ENCODE results near the gene PLXNA2. TPM values are rescaled to one million over a fixed set of nuclear protein-coding genes. Genes with fewer than 3 reads are reported as not detected.

The PLXNA2 gene
- total RNA-seq, 4 donors from 2014 or later, result 17.2 to 29.7 (median 24.6) TPM

GRCh38 chr1:208166340-208167138 is 77.6 kb downstream of the PLXNA2 start:
- Histone ChIP-seq H3K27ac (no peak overlapping the region), H3K4me1 (peaks cover 0 to 15% (median 0%) of the 10 kb centered on the region in 4 donors), H3K27me3 (no peaks in the 10 kb centered on the region), H3K9me3 (no peaks in the 10 kb centered on the region), H3K4me3 (no peak overlapping the region), H3K36me3 (no peaks in the 10 kb centered on the region)
- 86 to 90% methylated on average over 4 of the region's 4 CpGs for WGBS, 2 donors
- TF ChIP-seq CTCF (IDR thresholded peaks at IDR 0.05), result no peak
- no peak for TF ChIP-seq EP300 (IDR thresholded peaks at IDR 0.05)
- TF ChIP-seq POLR2A (IDR thresholded peaks at IDR 0.05), result no peak
- no peak for DNase-seq (ENCODE audit: low spot score in 2 of 2)

GRCh38 chr1:208165659-208166058 is 78.5 kb downstream of the PLXNA2 start:
- no peak overlapping the region for H3K4me3 ChIP-seq
- H3K27me3 ChIP-seq, result no peaks in the 10 kb centered on the region
- peaks cover 0 to 21% (median 0%) of the 10 kb centered on the region in 4 donors for H3K4me1 ChIP-seq
- TF ChIP-seq POLR2A (IDR thresholded peaks at IDR 0.05) (no peak), CTCF (IDR thresholded peaks at IDR 0.05) (no peak), EP300 (IDR thresholded peaks at IDR 0.05) (no peak)
- H3K27ac ChIP-seq, result no peak overlapping the region
- no peak for DNase-seq (ENCODE audit: low spot score in 2 of 2)
- 86 to 87% methylated on average over 6 of the region's 6 CpGs for WGBS, 2 donors
- H3K9me3 ChIP-seq, result no peaks in the 10 kb centered on the region
- H3K36me3 ChIP-seq, result no peaks in the 10 kb centered on the region

- Histone ChIP-seq H3K36me3 (no peaks in the 10 kb centered on the region), H3K4me1 (peaks cover 0 to 28% (median 2%) of the 10 kb centered on the region in 4 donors), H3K4me3 (no peak overlapping the region), H3K27ac (no peak overlapping the region), H3K9me3 (no peaks in the 10 kb centered on the region), H3K27me3 (no peaks in the 10 kb centered on the region)
- no peak for TF ChIP-seq POLR2A (IDR thresholded peaks at IDR 0.05)
- no peak for TF ChIP-seq EP300 (IDR thresholded peaks at IDR 0.05)
- TF ChIP-seq CTCF (IDR thresholded peaks at IDR 0.05), result no peak
- 58 to 74% methylated on average over 12 of the region's 12 CpGs for WGBS, 2 donors
- DNase-seq (ENCODE audit: low spot score in 2 of 2), result no peak
Measured at GRCh38 chr1:208164609-208165008, 79.6 kb downstream of the PLXNA2 start.

- WGBS, 2 donors, result 61 to 93% methylated on average over 1 of the region's 1 CpG
- DNase-seq (ENCODE audit: low spot score in 2 of 2), result no peak
- H3K9me3 ChIP-seq, result no peaks in the 10 kb centered on the region
- H3K4me1 ChIP-seq, result peaks cover 0 to 39% (median 6%) of the 10 kb centered on the region in 4 donors
- TF ChIP-seq EP300 (IDR thresholded peaks at IDR 0.05), result no peak
- no peak for TF ChIP-seq CTCF (IDR thresholded peaks at IDR 0.05)
- H3K4me3 ChIP-seq, result no peak overlapping the region
- no peak overlapping the region for H3K27ac ChIP-seq
- H3K27me3 ChIP-seq, result no peaks in the 10 kb centered on the region
- H3K36me3 ChIP-seq, result no peaks in the 10 kb centered on the region
Measured at GRCh38 chr1:208163539-208163938, 80.6 kb downstream of the PLXNA2 start.

- WGBS, 2 donors, result 94 to 96% methylated on average over 1 of the region's 1 CpG
- no peak for TF ChIP-seq EP300 (IDR thresholded peaks at IDR 0.05)
- TF ChIP-seq CTCF (IDR thresholded peaks at IDR 0.05), result no peak
- no peak for TF ChIP-seq POLR2A (IDR thresholded peaks at IDR 0.05)
- DNase-seq (ENCODE audit: low spot score in 2 of 2), result no peak
- peaks cover 0 to 45% (median 7%) of the 10 kb centered on the region in 4 donors for H3K4me1 ChIP-seq
- no peaks in the 10 kb centered on the region for H3K27me3 ChIP-seq
- H3K9me3 ChIP-seq, result no peaks in the 10 kb centered on the region
- no peaks in the 10 kb centered on the region for H3K36me3 ChIP-seq
- H3K4me3 ChIP-seq, result no peak overlapping the region
- H3K27ac ChIP-seq, result no peak overlapping the region
Measured at GRCh38 chr1:208162903-208163302, 81.3 kb downstream of the PLXNA2 start.
